GM12878 (cell line): ENCODE measurements around the gene ZNF574.

ENCODE experiments used
- BHLHE40 ChIP-seq, 2 experiments: fragments of 450-650 bp in 1 of 2; IDR thresholded peaks; 2 replicates each; pipeline ENCODE4 v1.6.1; 2011 to 2017; ENCODE audit warnings: low read depth in 2 of 2, borderline replicate concordance in 1 of 2, improper control_type of control experiment in 1 of 2, low read length in 1 of 2, mild to moderate bottlenecking in 1 of 2
- CBFB ChIP-seq: IDR thresholded peaks from 2 replicates; pipeline ENCODE4 v1.6.1; 2016; ENCODE audit warnings: antibody characterized with exemption, low read depth
- CEBPB ChIP-seq, 2 experiments: fragments of 150-350 bp in 1 of 2; IDR thresholded peaks; 2 replicates each; pipeline ENCODE4 v1.6.1; 2012 to 2014; ENCODE audit warnings: low read depth in 2 of 2, low read length in 2 of 2, borderline replicate concordance in 1 of 2, inconsistent platforms in 1 of 2
- CTCF ChIP-seq, 3 experiments: IDR thresholded peaks in 2 of 3; conservative IDR thresholded peaks in 1 of 3; 2 replicates each; pipeline ENCODE4 v1.5.1; 2011; ENCODE audit warnings: low read depth in 3 of 3, low read length in 3 of 3, mild to moderate bottlenecking in 3 of 3, control low read depth in 2 of 3, moderate library complexity in 2 of 3, inconsistent platforms in 1 of 3, mixed read lengths in 1 of 3; ENCODE audit not compliant: control insufficient read depth in 2 of 3, insufficient read depth in 1 of 3; ENCODE audit errors: extremely low read depth in 1 of 3
- GABPA ChIP-seq: IDR thresholded peaks from 2 replicates; pipeline ENCODE4 v1.6.1; 2014; ENCODE audit warnings: antibody characterized with exemption, low read depth, mild to moderate bottlenecking, inconsistent platforms
- IKZF2 ChIP-seq, 2 experiments: fragments of 450-650 bp; IDR thresholded peaks; 2 replicates each; pipeline ENCODE4 v1.6.1; 2017; ENCODE audit warnings: mild to moderate bottlenecking in 2 of 2, moderate library complexity in 2 of 2
- POLR2A ChIP-seq: IDR thresholded peaks from 2 replicates; pipeline ENCODE4 v1.6.1; 2011; ENCODE audit warnings: low read depth, mild to moderate bottlenecking, low read length
- RAD21 ChIP-seq: IDR thresholded peaks from 2 replicates; pipeline ENCODE4 v1.6.1; 2011; ENCODE audit warnings: mild to moderate bottlenecking, low read depth, low read length, moderate library complexity; ENCODE audit not compliant: insufficient read depth

GRCh38 chr19:42090672-42091071 is 14.7 kb downstream of the ZNF574 start:
- TF ChIP-seq RAD21 (no peak), CTCF (IDR thresholded peaks at IDR 0.05 in 2 of 3, conservative IDR thresholded peaks at IDR 0.05 in 1 of 3; ENCODE audit: control insufficient read depth in 2 of 3, extremely low read depth in 1 of 3, insufficient read depth in 1 of 3, low read depth in 3 of 3, low read length in 3 of 3) (no peak), IKZF2 (IDR thresholded peaks at IDR 0.05) (no peak), GABPA (no peak), CEBPB (IDR thresholded peaks at IDR 0.05; ENCODE audit: borderline replicate concordance in 1 of 2, low read depth in 2 of 2, low read length in 2 of 2) (no peak), CBFB (no peak), POLR2A (no peak), BHLHE40 (IDR thresholded peaks at IDR 0.05; ENCODE audit: borderline replicate concordance in 1 of 2, low read depth in 2 of 2, low read length in 1 of 2) (no peak)
